GM18873 (cell line): ENCODE measurements around the gene UBE2J2.
A peak's percentile ranks its signal among the peaks of the same experiment; 100 is the strongest.
"Not testable (repeated sequence)": the region's sequence is repeated elsewhere in the genome, so short reads cannot be mapped to it uniquely, and the experiment has no call there.

Source experiments
- ATAC-seq: cut with Tn5 transposase; IDR thresholded peaks from one replicate; pipeline ENCODE4 v1.9.1; 2021; ENCODE audit warnings: mild to moderate bottlenecking, moderate library complexity, moderate number of reproducible peaks; ENCODE audit not compliant: unreplicated experiment, low FRiP score

The UBE2J2 gene

DNA sequence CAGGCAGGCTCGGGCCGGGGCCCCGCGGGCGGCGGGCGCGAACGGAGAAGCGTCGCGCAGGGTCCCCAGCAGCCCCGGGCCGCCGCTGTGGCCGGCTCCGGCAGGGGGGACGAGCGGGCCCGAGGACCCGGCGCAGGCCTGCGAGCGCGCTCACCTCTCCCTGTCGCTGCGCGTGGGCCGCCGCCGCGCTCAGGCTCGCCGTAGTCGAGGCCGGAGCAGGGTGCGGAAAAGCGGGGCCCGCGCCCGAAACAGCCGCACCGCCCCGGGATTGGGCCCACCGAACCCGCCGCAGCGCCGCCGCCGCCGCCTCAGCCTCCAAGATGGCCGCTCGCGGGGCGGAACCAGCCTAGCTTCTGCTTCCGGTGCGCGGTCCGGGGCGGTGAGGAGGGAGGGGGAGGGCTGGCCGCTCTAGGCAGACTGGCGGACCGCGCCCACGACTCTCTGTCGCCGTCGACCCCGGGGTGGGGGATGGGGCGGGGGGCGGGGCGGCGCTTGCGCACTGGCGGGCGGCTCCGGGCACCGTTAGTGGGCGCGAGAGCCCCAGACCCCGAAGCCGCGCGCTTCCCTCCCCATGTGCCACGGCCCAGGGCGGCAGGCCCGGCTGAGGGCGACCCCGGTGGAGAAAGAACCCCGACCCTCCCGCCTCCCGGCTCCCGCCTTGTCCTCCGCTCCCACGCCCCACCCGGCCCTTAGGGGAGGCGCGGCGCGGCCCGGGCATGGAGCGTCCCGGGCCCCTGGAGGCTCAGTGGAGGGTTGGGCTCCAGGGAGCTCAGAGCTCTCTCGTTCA is at the start of gene UBE2J2:
Gene UBE2J2, minus strand, starts transcription at position 343 of the 787 bp plus-strand sequence. CDS start 5,862 bp downstream, outside the sequence.
- peak; percentile 57 for ATAC-seq

DNA sequence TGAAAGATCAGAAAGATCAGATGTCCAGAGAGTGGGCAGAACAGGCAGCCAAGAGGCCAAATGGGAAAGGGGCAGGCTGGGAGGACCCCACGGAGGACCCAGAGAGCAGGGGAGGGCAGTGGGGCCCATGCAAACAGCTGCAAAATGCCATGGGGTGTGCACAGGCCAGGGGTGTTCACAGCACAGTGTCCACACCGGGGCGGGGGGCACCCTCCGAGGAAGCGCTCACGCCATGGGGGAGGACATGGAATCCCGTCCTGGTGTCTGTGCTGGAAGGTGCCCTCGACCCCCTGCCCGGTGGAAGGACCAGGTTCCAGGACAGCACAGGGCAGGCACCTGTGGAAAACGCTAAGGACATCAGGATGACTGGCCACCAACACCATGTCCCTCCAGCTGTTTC is 49.3 kb upstream of the UBE2J2 start:
- ATAC-seq: no peak

- no peak for ATAC-seq
Measured at GRCh38 chr1:1322418-1322817, 48.8 kb upstream of the UBE2J2 start.

DNA sequence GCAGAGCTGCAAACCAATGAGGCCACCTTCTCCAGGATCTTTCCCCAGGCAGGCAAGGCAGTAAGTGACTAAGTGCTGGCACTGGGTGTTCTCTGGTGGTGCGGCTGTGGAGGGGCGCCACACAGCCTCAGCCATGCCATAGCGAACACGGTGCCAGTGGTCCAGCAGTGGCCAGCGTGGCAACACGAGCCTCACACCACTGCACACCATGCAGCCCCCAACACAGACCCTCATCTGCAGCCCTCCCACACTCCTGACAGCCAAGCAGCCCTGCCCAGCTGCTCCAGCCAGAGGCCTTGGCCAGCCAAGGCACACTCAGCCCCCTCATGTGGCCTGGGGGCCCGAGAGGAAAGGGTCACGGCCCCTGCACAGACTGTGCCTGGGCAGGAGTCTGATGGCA is 47.8 kb upstream of the UBE2J2 start:
- no peak for ATAC-seq

GRCh38 chr1:1320666-1321448 is 47.2 kb upstream of the UBE2J2 start:
- no peak for ATAC-seq

DNA sequence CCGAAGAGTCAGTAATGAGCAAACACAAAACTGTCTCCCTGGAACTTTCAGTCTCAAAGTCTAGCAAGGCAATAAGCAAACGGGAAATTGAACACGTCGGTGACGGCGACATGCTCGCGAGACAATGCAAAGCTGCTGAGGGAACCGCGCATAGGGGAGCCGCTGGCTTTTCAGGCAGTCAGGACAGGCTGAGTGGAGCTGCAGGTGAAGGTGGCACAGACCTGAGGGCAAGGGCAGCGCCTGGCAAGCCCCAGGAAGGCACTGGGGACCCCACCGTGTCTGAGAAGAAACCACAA is 45.9 kb upstream of the UBE2J2 start:
- ATAC-seq: no peak

- ATAC-seq: no peak
Measured at GRCh38 chr1:1318777-1319645, 45.4 kb upstream of the UBE2J2 start.

DNA sequence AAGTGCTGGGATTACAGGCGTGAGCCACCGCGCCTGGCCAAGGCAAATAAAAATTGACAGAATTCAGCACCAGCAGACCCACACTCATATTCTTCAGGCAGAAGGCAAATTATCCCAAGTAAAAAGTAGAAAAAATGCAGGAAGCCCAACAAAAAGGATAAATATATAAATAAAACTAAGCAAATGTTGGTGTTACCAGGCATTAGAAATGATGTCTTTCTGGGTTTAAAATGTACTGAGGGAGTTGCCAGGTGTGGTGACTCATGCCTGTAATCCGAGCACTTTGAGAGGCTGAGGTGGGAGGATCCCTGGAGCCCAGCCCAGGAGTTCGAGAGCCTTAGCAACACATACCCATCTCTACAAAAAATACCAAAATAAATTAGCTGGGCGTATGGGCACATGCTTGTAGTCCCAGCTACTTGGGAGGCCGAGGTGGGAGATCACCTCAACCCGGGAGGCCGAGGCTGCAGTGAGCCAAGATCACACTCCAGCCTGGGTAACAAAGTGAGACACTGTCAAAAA is 44.5 kb upstream of the UBE2J2 start:
- ATAC-seq: no peak

- no peak for ATAC-seq
Measured at GRCh38 chr1:1317420-1317819, 43.8 kb upstream of the UBE2J2 start.

DNA sequence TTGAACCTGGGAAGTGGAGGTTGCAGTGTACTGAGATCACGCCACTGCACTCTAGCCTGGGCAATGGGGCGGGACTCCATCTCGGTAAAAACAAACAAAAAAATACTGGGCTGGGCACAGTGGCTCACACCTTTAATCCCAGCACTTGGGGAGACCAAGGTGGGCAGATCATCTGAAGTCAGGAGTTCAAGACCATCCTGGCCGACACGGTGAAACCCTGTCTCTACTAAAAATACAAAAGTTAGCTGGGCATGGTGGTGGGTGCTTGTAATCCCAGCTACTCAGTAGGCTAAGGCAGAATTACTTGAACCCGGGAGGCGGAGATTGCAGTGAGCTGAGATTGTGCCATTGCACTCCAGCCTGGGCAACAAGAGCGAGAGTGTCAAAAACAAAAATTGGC is 42.5 kb upstream of the UBE2J2 start:
- not testable (repeated sequence) for ATAC-seq

DNA sequence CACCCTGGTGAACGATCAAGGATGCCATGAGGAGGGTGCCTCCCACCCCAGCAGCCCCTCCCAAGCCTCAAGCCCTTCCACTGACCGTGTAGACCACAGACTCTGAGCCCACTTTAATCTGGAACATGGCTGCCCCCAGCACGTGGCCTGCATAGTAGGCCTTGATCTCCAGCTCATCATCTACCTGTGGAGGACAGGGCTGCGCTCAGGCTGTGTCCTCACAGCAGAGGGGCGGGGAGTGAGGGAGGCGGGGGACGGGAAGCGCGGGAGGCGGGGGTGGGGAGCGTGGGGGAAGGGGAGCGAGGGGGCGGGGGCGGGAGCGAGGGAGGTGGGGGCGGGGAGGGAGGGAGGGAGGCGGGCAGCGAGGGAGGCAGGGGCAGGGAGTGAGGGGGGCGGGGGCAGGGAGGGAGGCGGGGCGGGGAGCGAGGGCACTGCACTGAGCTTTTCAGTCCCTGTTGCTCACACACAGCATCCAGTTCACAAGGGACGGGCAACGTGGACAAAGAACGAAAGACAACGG is 41.8 kb upstream of the UBE2J2 start:
- ATAC-seq: no peak

GRCh38 chr1:1314678-1315335 is 41.2 kb upstream of the UBE2J2 start:
- no peak for ATAC-seq

GRCh38 chr1:1314237-1314586 is 40.6 kb upstream of the UBE2J2 start:
- no peak for ATAC-seq

GRCh38 chr1:1313500-1314236 is 40.0 kb upstream of the UBE2J2 start:
- no peak for ATAC-seq

DNA sequence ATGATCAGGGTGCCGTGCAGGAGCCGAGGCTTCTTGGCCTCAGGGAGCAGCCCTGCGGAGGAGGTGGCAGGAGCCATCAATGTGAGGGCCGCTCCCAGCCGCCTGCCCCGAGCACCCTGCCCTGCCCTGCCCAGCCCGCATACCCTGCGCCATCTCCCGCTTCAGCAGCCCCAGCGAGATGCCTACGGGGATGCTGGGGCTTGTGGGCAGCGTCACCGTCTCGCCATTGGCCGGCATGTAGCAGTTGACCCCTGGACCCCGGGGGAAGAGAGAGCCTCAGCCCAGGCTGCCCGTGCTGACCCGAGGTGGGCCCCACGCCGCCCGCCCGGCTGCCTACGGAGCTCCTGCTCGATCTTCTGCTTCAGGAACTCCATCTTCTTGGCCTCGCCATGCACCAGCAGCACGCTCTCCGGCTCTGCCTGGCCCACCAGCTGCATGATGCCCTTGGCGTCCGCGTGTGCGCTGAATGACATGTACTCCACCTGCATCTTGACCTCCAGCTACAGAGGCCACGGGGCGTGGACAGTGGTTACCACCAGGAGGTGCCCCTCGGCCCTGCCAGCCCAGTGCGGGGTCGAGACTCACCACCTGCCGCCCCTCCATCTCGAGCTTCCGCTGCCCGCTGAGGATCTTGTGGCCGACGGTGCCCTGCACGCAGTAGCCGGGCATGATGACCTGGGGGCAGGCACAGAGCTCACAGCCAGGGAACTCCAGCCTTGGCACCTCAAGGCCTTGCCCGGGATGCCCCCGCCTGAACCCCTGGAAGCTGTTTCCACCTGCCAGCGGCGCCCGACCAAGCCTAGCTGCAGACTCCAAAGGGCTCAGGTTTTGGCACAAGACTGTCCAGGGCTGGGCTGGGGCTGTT is 39.0 kb upstream of the UBE2J2 start:
- no peak for ATAC-seq

DNA sequence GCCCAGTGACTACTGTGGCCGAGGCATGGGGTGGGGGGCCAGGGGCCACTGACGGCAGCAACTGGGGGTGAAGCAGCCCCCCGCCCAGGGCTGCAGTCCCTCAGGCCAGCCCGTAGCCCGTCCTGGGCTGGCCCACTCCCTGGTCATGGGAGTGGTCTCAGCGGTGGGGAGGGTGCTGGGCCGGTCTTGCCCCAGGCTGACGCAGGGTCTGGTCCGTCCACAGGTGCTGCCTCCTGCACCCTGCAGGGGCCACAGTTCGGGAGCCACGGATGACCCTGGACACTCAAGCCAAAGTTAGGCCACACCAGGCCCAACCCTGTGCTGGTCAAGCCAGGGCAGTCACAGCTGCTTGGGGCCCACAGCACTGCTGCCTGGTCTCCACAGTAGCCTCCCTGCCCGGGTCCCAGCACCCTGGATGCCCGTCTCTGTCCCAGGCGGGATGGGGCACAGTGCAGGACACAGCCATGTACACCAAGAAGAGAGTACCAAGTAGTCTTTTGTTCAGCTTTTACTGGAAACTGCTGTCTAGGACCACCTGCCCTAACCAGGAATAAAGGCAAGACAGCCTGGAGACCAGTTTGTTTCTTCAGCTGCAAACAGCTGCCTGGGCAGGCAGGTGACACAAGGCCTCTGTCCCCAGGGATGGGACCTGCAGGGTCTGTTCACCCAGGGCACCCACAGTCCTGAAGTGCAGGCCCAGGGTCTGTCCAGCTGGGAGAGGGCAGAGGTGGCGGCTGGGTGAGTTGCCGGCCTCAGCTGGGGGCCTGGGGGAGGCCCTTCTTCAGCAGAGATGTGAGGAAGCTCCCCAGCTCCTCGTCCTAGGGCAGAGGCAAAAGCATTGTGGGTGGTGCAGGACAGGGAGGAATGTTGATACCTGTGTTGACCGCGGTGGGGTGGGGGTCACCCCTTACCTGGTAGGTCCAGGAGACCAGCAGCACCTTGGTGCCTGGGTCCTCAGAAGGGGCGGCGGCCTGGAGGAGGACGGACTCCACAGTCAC is 37.8 kb upstream of the UBE2J2 start:
- ATAC-seq: no peak

GRCh38 chr1:1310476-1311053 is 36.9 kb upstream of the UBE2J2 start:
- ATAC-seq: no peak
